DOHH2 (cell line): ENCODE data around the gene MICAL2.

Experiments
- EZH2phosphoT487 ChIP-seq: fragments of 200-600 bp; sonication (generic); IDR thresholded peaks from 2 replicates; pipeline ENCODE4 v1.6.1; 2017; ENCODE audit warnings: borderline replicate concordance, mild to moderate bottlenecking, antibody characterized with exemption, low read length, moderate library complexity, mixed read lengths
- TF ChIP-seq, protein P1 (sequence below): fragments of 200-600 bp; sonication (generic); IDR thresholded peaks from one replicate; pipeline ENCODE4 v1.5.1; 2014; ENCODE audit warnings: antibody characterized with exemption, mild to moderate bottlenecking, low read depth, low read length; ENCODE audit not compliant: poor library complexity, severe bottlenecking

DNA sequence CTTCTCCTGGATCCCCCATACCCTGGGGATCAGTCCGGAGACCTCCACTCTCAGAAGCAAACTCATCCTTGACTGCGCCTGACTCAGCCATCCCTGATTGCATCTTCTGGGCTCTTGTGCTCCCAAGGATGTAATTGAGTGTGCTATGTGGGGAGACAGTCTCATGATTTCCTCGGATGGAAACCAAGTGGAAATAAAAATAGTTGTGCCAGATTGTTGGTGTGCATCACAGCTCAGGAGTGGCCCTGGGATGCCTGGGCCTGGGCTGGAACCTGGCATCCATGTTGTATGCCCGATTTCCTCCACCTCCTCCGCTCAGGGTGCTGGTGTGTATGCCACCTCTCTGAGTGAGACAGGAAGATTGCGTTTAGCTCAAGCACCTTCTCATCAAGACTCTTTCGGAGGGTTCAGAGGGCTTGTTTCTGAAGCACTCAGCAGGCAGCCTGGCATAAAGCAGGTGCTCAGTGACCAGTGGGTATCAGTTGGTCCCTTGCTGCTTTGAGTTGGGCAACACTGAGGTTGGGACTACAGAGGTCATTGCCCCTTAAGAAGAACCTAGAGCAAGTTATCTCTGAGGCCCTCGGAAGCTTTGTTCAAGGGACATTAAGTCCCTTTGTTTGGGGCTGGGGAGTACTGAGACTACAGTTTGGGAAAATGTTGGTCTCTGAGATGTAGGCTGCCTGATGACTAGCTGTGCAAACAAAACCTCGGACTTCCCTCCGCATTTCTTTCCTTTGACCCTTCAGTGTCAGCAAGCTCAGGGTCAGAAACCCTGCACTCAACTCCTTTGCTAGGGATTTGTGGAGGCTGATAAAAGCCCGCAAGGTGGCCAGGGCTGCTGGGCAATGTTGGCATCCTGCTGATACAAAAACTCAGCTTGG is 24.8 kb upstream of the MICAL2 start:
- TF ChIP-seq, protein P1, sequence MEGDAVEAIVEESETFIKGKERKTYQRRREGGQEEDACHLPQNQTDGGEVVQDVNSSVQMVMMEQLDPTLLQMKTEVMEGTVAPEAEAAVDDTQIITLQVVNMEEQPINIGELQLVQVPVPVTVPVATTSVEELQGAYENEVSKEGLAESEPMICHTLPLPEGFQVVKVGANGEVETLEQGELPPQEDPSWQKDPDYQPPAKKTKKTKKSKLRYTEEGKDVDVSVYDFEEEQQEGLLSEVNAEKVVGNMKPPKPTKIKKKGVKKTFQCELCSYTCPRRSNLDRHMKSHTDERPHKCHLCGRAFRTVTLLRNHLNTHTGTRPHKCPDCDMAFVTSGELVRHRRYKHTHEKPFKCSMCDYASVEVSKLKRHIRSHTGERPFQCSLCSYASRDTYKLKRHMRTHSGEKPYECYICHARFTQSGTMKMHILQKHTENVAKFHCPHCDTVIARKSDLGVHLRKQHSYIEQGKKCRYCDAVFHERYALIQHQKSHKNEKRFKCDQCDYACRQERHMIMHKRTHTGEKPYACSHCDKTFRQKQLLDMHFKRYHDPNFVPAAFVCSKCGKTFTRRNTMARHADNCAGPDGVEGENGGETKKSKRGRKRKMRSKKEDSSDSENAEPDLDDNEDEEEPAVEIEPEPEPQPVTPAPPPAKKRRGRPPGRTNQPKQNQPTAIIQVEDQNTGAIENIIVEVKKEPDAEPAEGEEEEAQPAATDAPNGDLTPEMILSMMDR = no peak
- no peak for TF ChIP-seq EZH2phosphoT487
